Measurements from ENCODE around the gene SARS2.

Gene SARS2

DNA sequence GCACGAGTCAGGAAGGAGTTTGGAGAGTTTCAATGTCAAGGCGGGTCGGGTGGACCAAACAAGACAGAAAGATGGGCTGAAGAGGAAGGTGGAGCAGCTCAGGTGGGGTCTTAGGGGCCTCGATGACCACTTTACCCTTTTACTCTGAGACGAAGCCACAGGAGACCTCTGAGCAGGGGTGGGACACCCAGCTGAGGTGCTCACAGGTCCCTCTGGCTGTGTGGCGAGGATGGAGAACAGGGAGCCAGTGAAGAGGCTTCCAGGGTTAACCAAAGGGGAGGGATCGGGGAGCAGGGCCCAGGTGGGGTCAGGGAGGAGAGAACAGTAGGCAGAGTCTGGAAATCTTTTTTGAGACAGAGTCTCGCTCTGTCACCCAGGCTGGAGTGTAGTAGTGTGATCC, 16.6 kb downstream of the SARS2 start:
- TF ChIP-seq GATA3 (IDR thresholded peaks at IDR 0.05; ENCODE audit: low read depth, low read length): no peak
- TF ChIP-seq GATA2 (IDR thresholded peaks at IDR 0.05; ENCODE audit: low read depth, low read length): no peak

DNA sequence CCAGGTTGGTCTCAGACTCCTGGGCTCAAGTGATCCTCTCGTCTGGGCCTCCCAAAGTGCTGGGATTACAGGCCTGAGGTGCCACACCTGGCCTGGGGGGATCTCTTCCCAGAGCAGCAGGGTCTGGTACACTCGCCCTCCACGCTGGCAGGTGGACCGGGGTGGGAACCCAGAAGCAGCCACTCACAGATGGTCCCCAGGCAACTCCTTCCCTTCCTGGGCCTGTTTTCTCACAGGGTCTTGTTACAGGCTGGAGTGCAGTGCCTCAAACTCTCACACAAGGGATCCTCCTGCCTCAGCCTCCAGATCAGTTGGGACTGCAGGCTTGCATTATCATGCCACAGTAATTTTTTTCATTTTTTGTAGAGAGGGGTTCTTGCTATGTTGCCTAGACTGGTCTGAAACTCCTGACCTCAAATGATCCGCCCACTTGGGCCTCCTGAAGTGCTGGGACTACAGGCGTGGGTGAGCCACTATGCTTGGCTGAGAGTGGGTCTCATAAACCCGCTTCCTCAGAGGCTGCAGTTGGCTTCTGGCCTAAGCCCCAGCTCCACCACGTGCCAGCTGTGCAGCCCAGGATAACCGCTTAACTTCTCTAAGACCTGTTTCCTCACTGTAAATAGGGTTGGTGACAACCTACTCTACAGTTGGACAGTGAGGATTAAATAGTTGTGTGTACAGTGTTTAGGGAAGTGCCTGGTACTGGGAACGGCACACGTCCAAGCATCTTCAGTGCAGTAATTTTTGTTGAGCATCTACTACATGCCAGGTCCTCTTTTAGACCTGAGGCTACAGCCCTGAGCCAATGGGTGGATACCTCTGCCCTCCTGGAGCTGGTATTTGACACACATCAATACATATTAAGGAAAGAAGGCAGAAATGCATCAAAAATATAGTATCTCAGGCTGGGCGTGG, 17.7 kb downstream of the SARS2 start:
- no peak for TF ChIP-seq GATA3 (IDR thresholded peaks at IDR 0.05; ENCODE audit: low read depth, low read length)
- no peak for TF ChIP-seq GATA2 (IDR thresholded peaks at IDR 0.05; ENCODE audit: low read depth, low read length)

GRCh38 chr19:38911388-38912001, 19.1 kb downstream of the SARS2 start:
- TF ChIP-seq GATA3 (IDR thresholded peaks at IDR 0.05; ENCODE audit: low read depth, low read length): no peak
- no peak for TF ChIP-seq GATA2 (IDR thresholded peaks at IDR 0.05; ENCODE audit: low read depth, low read length)

DNA sequence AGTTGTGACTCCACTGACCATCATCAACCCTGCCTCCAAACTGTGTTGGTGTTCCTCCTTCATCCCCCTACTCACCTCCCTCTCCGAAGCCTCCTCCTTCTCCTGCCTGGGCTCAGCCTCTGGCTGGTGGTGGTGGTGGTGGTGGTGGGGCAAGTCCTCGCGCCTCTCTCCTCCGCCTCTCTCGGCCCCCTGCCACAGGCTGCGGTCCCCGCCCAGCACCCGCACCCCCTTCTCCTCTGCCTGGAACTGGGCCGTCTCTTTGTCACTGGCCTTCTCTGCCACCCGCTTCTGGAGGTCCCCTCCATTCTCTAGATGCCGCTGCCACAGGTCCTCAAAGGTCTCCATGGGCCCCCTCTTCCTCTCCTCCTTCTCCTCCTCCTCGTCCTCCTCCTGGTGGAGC, 20.1 kb downstream of the SARS2 start:
- TF ChIP-seq GATA3 (IDR thresholded peaks at IDR 0.05; ENCODE audit: low read depth, low read length): no peak
- no peak for TF ChIP-seq GATA2 (IDR thresholded peaks at IDR 0.05; ENCODE audit: low read depth, low read length)

GRCh38 chr19:38908911-38909310, 21.7 kb downstream of the SARS2 start:
- no peak for TF ChIP-seq GATA2 (IDR thresholded peaks at IDR 0.05; ENCODE audit: low read depth, low read length)
- no peak for TF ChIP-seq GATA3 (IDR thresholded peaks at IDR 0.05; ENCODE audit: low read depth, low read length)

- no peak for TF ChIP-seq GATA2 (IDR thresholded peaks at IDR 0.05; ENCODE audit: low read depth, low read length)
- TF ChIP-seq GATA3 (IDR thresholded peaks at IDR 0.05; ENCODE audit: low read depth, low read length): no peak
Measured at GRCh38 chr19:38907670-38908069, 22.9 kb downstream of the SARS2 start.

- no peak for TF ChIP-seq GATA2 (IDR thresholded peaks at IDR 0.05; ENCODE audit: low read depth, low read length)
- TF ChIP-seq GATA3 (IDR thresholded peaks at IDR 0.05; ENCODE audit: low read depth, low read length): no peak
Measured at GRCh38 chr19:38907227-38907626, 23.3 kb downstream of the SARS2 start.

DNA sequence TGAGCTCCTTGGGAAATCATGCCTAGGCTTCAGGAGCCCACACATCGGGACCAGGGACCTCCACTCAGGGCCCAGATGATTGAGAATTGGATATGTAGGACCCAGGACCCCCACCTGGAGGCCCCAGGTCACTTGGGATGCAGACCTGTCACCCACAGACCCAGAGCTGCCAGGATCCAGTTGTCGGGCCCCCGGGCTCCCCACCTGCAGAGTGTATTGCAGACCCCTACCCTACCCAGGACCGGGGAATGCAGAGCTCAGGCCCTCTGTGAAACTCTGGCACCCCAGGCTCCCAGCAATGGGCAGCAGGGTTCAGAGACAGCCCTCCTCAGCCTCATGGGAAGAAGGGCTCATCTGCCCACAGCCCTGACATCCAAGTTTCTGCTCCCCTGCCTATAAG, 24.9 kb downstream of the SARS2 start:
- TF ChIP-seq GATA2 (IDR thresholded peaks at IDR 0.05; ENCODE audit: low read depth, low read length) (no peak), GATA3 (IDR thresholded peaks at IDR 0.05; ENCODE audit: low read depth, low read length) (no peak)

DNA sequence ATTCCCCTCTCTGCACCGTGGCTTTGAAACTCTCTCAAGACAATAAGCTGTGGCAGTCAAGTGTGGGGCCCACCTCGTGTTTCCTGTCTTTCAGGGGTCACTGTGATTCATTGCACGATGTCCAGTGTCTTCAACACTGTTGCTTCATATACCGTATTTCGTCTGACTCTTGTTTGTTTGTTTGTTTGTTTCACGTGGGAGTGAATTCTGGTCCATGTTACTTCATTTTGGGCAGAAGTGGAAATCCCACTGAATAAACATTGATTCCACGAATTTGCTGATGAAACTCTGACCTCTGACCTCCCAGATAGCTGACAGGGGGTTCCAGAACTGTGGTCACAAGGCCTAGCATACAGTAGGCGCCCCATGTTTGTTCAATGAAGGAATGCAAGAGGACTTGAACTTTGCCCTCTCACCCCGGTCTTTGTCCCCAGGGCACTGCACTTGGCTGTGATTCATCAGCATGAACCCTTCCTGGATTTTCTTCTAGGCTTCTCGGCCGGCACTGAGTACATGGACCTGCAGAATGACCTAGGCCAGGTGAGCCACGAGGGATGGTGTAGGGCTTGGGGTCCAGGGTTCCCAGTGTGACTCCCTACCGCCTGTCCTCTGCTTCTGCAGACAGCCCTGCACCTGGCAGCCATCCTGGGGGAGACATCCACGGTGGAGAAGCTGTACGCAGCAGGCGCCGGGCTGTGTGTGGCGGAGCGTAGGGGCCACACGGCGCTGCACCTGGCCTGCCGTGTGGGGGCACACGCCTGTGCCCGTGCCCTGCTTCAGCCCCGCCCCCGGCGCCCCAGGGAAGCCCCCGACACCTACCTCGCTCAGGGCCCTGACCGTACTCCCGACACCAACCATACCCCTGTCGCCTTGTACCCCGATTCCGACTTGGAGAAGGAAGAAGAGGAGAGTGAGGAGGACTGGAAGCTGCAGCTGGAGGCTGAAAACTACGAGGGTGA, 25.7 kb downstream of the SARS2 start:
- no peak for TF ChIP-seq GATA3 (IDR thresholded peaks at IDR 0.05; ENCODE audit: low read depth, low read length)
- TF ChIP-seq GATA2 (IDR thresholded peaks at IDR 0.05; ENCODE audit: low read depth, low read length): no peak

- TF ChIP-seq GATA3 (IDR thresholded peaks at IDR 0.05; ENCODE audit: low read depth, low read length): no peak
- no peak for TF ChIP-seq GATA2 (IDR thresholded peaks at IDR 0.05; ENCODE audit: low read depth, low read length)
Measured at GRCh38 chr19:38901683-38902082, 28.9 kb downstream of the SARS2 start.

DNA sequence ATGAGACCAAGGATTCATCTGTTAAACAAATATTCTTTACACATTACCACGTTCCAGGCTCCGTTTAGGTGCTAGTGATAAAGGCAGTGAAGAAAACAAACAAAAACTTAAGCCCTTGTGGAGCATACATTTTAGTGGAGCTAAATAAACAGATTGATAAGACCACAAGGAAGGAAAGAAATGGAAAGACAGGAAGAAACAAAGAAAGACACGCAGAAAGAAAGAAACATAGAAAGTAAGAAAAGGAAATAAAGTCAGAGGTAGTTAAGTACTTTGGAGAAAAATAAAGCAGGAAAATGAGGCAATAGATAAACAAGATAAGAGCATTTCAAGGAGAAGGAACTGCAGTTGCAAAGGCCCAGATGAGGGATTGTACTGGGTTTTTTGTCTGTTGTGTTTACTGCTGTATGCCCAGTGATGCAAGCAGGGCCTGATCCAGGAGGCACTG, 29.8 kb downstream of the SARS2 start:
- no peak for TF ChIP-seq GATA3 (IDR thresholded peaks at IDR 0.05; ENCODE audit: low read depth, low read length)
- no peak for TF ChIP-seq GATA2 (IDR thresholded peaks at IDR 0.05; ENCODE audit: low read depth, low read length)

GRCh38 chr19:38900202-38900629, 30.3 kb downstream of the SARS2 start:
- no peak for TF ChIP-seq GATA3 (IDR thresholded peaks at IDR 0.05; ENCODE audit: low read depth, low read length)
- TF ChIP-seq GATA2 (IDR thresholded peaks at IDR 0.05; ENCODE audit: low read depth, low read length): no peak

- TF ChIP-seq GATA2 (IDR thresholded peaks at IDR 0.05; ENCODE audit: low read depth, low read length): peak; percentile 37; the same call in 1 of the 2 replicates
- TF ChIP-seq GATA3 (IDR thresholded peaks at IDR 0.05; ENCODE audit: low read depth, low read length): no peak
Measured at GRCh38 chr19:38899447-38900201, 30.9 kb downstream of the SARS2 start, which contains the start of the genes NFKBIB and SIRT2. Gene NFKBIB (plus strand): TSS chr19:38899969. CDS start chr19:38900033, 64 bp downstream. Gene SIRT2 (minus strand): TSS chr19:38899618. CDS start chr19:38899521, 97 bp downstream.

Measured in SH-SY5Y (cell line).